Measurements from ENCODE around the gene GALNT9. TPM values are rescaled to one million over a fixed set of nuclear protein-coding genes. Genes with fewer than 3 reads are reported as not detected.
"Not testable (repeated sequence)": the region's sequence is repeated elsewhere in the genome, so short reads cannot be mapped to it uniquely, and the experiment has no call there.

The GALNT9 gene
- total RNA-seq, 1 experiment from 2014 or later = not detected

- Histone ChIP-seq H3K4me3 (no peak overlapping the region), H3K9me3 (replicated peaks) (no peaks in the 10 kb centered on the region), H3K27ac (no peak overlapping the region), H3K36me3 (no peaks in the 10 kb centered on the region), H3K27me3 (replicated peaks) (no peaks in the 10 kb centered on the region), H3K4me1 (replicated peaks) (no peaks in the 10 kb centered on the region)
- DNase-seq (ENCODE audit: low read depth in 1 of 2, low spot score in 2 of 2) = no peak
Measured at GRCh38 chr12:132363661-132364347, 34.4 kb upstream of the GALNT9 start.

GRCh38 chr12:132362996-132363660, 33.7 kb upstream of the GALNT9 start:
- Histone ChIP-seq H3K4me3 (no peak overlapping the region), H3K27ac (no peak overlapping the region), H3K4me1 (replicated peaks) (no peaks in the 10 kb centered on the region), H3K36me3 (no peaks in the 10 kb centered on the region), H3K27me3 (replicated peaks) (no peaks in the 10 kb centered on the region), H3K9me3 (replicated peaks) (no peaks in the 10 kb centered on the region)
- DNase-seq (ENCODE audit: low read depth in 1 of 2, low spot score in 2 of 2) = no peak

GRCh38 chr12:132360906-132361777, 31.8 kb upstream of the GALNT9 start:
- Histone ChIP-seq H3K4me3 (no peak overlapping the region), H3K27ac (no peak overlapping the region), H3K4me1 (replicated peaks) (no peaks in the 10 kb centered on the region), H3K27me3 (replicated peaks) (peaks cover 8% of the 10 kb centered on the region; the same call in 1 of the 2 replicates), H3K36me3 (no peaks in the 10 kb centered on the region), H3K9me3 (replicated peaks) (no peaks in the 10 kb centered on the region)
- no peak for DNase-seq (ENCODE audit: low read depth in 1 of 2, low spot score in 2 of 2)

- H3K27me3 ChIP-seq (replicated peaks) = peaks cover 9% of the 10 kb centered on the region; the same call in 1 of the 2 replicates
- no peak overlapping the region for H3K4me3 ChIP-seq
- H3K9me3 ChIP-seq (replicated peaks) = no peaks in the 10 kb centered on the region
- H3K4me1 ChIP-seq (replicated peaks) = no peaks in the 10 kb centered on the region
- H3K36me3 ChIP-seq = no peaks in the 10 kb centered on the region
- DNase-seq (ENCODE audit: low read depth in 1 of 2, low spot score in 2 of 2) = no peak
- H3K27ac ChIP-seq = no peak overlapping the region
Measured at GRCh38 chr12:132360410-132360809, 31.0 kb upstream of the GALNT9 start.

- no peaks in the 10 kb centered on the region for H3K4me1 ChIP-seq (replicated peaks)
- H3K36me3 ChIP-seq = no peaks in the 10 kb centered on the region
- DNase-seq (ENCODE audit: low read depth in 1 of 2, low spot score in 2 of 2) = no peak
- H3K27ac ChIP-seq = no peak overlapping the region
- peaks cover 10% of the 10 kb centered on the region; the same call in 1 of the 2 replicates for H3K27me3 ChIP-seq (replicated peaks)
- no peak overlapping the region for H3K4me3 ChIP-seq
- no peaks in the 10 kb centered on the region for H3K9me3 ChIP-seq (replicated peaks)
Measured at GRCh38 chr12:132359971-132360370, 30.6 kb upstream of the GALNT9 start.

- Histone ChIP-seq H3K36me3 (no peaks in the 10 kb centered on the region), H3K9me3 (replicated peaks) (no peaks in the 10 kb centered on the region), H3K4me3 (no peak overlapping the region), H3K27ac (no peak overlapping the region), H3K27me3 (replicated peaks) (peaks cover 14% of the 10 kb centered on the region; the same call in 1 of the 2 replicates), H3K4me1 (replicated peaks) (no peaks in the 10 kb centered on the region)
- DNase-seq (ENCODE audit: low read depth in 1 of 2, low spot score in 2 of 2) = no peak
Measured at GRCh38 chr12:132359551-132359950, 30.2 kb upstream of the GALNT9 start.

GRCh38 chr12:132358241-132359225, 29.1 kb upstream of the GALNT9 start:
- H3K27me3 ChIP-seq (replicated peaks) = peaks cover 24% of the 10 kb centered on the region; the same call in 1 of the 2 replicates
- H3K4me1 ChIP-seq (replicated peaks); H3K36me3 ChIP-seq; DNase-seq (ENCODE audit: low read depth in 1 of 2, low spot score in 2 of 2); H3K9me3 ChIP-seq (replicated peaks); H3K4me3 ChIP-seq; H3K27ac ChIP-seq: not testable (repeated sequence)

- H3K36me3 ChIP-seq = no peaks in the 10 kb centered on the region
- H3K4me1 ChIP-seq (replicated peaks) = no peaks in the 10 kb centered on the region
- no peak overlapping the region for H3K27ac ChIP-seq
- DNase-seq (ENCODE audit: low read depth in 1 of 2, low spot score in 2 of 2) = no peak
- peaks cover 29% of the 10 kb centered on the region; the same call in 1 of the 2 replicates for H3K27me3 ChIP-seq (replicated peaks)
- H3K4me3 ChIP-seq = no peak overlapping the region
- no peaks in the 10 kb centered on the region for H3K9me3 ChIP-seq (replicated peaks)
Measured at GRCh38 chr12:132357623-132358186, 28.3 kb upstream of the GALNT9 start.

- Histone ChIP-seq H3K27ac (no peak overlapping the region), H3K27me3 (replicated peaks) (peaks cover 29% of the 10 kb centered on the region; the same call in 1 of the 2 replicates), H3K4me3 (no peak overlapping the region), H3K4me1 (replicated peaks) (no peaks in the 10 kb centered on the region), H3K36me3 (no peaks in the 10 kb centered on the region), H3K9me3 (replicated peaks) (no peaks in the 10 kb centered on the region)
- no peak for DNase-seq (ENCODE audit: low read depth in 1 of 2, low spot score in 2 of 2)
Measured at GRCh38 chr12:132356691-132357622, 27.6 kb upstream of the GALNT9 start.

GRCh38 chr12:132355742-132356681, 26.6 kb upstream of the GALNT9 start:
- Histone ChIP-seq H3K4me3 (no peak overlapping the region), H3K4me1 (replicated peaks) (no peaks in the 10 kb centered on the region), H3K36me3 (no peaks in the 10 kb centered on the region), H3K27ac (no peak overlapping the region), H3K9me3 (replicated peaks) (no peaks in the 10 kb centered on the region), H3K27me3 (replicated peaks) (peaks cover 29% of the 10 kb centered on the region; the same call in 1 of the 2 replicates)
- no peak for DNase-seq (ENCODE audit: low read depth in 1 of 2, low spot score in 2 of 2)

GRCh38 chr12:132354982-132355680, 25.7 kb upstream of the GALNT9 start:
- DNase-seq (ENCODE audit: low read depth in 1 of 2, low spot score in 2 of 2) = no peak

More at GRCh38 chr12:132354982-132355680, 25.7 kb upstream of the GALNT9 start:
- H3K27me3 ChIP-seq (replicated peaks) = peaks cover 29% of the 10 kb centered on the region; the same call in 1 of the 2 replicates
- no peak overlapping the region for H3K4me3 ChIP-seq
- no peaks in the 10 kb centered on the region for H3K36me3 ChIP-seq
- no peak overlapping the region for H3K27ac ChIP-seq
- H3K4me1 ChIP-seq (replicated peaks) = no peaks in the 10 kb centered on the region
- H3K9me3 ChIP-seq (replicated peaks) = no peaks in the 10 kb centered on the region
